Vagina (tissue), 2 donors: Measurements from ENCODE around the gene NCAPG2. TPM values are rescaled to one million over a fixed set of nuclear protein-coding genes. Genes with fewer than 3 reads are reported as not detected.
"Not testable (repeated sequence)": the region's sequence is repeated elsewhere in the genome, so short reads cannot be mapped to it uniquely, and the experiment has no call there.

Experiments used
- DNase-seq, 2 donors: peaks; one replicate each; pipeline ENCODE4 v3.0.0-alpha.2; 2017; ENCODE audit errors: extremely low spot score in 2 of 2
- H3K27ac ChIP-seq: fragments of 200-600 bp; sonication (generic); one replicate; pipeline ENCODE4 v1.5.1; 2019
- H3K27me3 ChIP-seq: fragments of 200-600 bp; sonication (generic); one replicate; pipeline ENCODE4 v1.5.1; 2019
- H3K36me3 ChIP-seq, 2 donors: fragments of 200-600 bp; sonication (generic); one replicate each; pipeline ENCODE4 v1.5.1; 2017 to 2019
- H3K4me1 ChIP-seq: fragments of 200-600 bp; sonication (generic); one replicate; pipeline ENCODE4 v1.5.1; 2019
- H3K4me3 ChIP-seq, 2 donors: fragments of 200-600 bp; sonication (generic); 1 replicate in 1 of 2; 2 replicates in 1 of 2; pipeline ENCODE4 v1.5.1; 2016 to 2019
- H3K9me3 ChIP-seq: fragments of 200-600 bp; sonication (generic); one replicate; pipeline ENCODE4 v1.5.1; 2019
- CTCF ChIP-seq, 3 experiments: fragments of 450-650 bp in 2 of 3; fragments of 200-600 bp in 1 of 3; sonication (generic) in 1 of 3; IDR thresholded peaks; one replicate each; pipeline ENCODE4 v1.5.1; 2017 to 2019; ENCODE audit warnings: antibody characterized with exemption in 3 of 3, mild to moderate bottlenecking in 2 of 3, moderate library complexity in 2 of 3
- POLR2A ChIP-seq, 2 donors: fragments of 450-650 bp; IDR thresholded peaks; one replicate each; pipeline ENCODE4 v1.6.1; 2017; ENCODE audit warnings: antibody characterized with exemption in 2 of 2, mild to moderate bottlenecking in 2 of 2, moderate library complexity in 2 of 2
- POLR2AphosphoS5 ChIP-seq, 2 donors: sonication (generic); formaldehyde crosslinking; IDR thresholded peaks; one replicate each; pipeline ENCODE4 v1.9.0; 2017; ENCODE audit warnings: antibody characterized with exemption in 2 of 2, mild to moderate bottlenecking in 2 of 2, low read depth in 1 of 2; ENCODE audit not compliant: insufficient read depth in 1 of 2
- intact Hi-C: fragments of 100-400 bp; cut with DNase I; formaldehyde crosslinking; loops from one replicate; pipeline ENCODE4 v1.15.1; 2023
- total RNA-seq: library from RNA; depleted of rRNA; stranded (reverse); fragments of >200 nt; gene quantifications from one replicate; pipeline ENCODE4 v1.2.3, GENCODE V29; 2016

NCAPG2 gene
- total RNA-seq, 1 donor from 2014 or later: 9.6 TPM

- intact Hi-C loops: loop anchor here (10.0 kb wide), 1 partner anchor 158 kb away; no protein-coding TSS in a partner anchor
- Histone ChIP-seq H3K4me3 (no peak overlapping the region), H3K27ac (no peak overlapping the region), H3K4me1 (peaks cover 14% of the 10 kb centered on the region), H3K9me3 (no peaks in the 10 kb centered on the region), H3K27me3 (no peaks in the 10 kb centered on the region), H3K36me3 (no peaks in the 10 kb centered on the region)
- no peak for DNase-seq
- no peak for TF ChIP-seq POLR2A (IDR thresholded peaks at IDR 0.05)
- no peak for TF ChIP-seq POLR2AphosphoS5 (IDR thresholded peaks at IDR 0.05; ENCODE audit: insufficient read depth in 1 of 2, low read depth in 1 of 2)
- no peak for TF ChIP-seq CTCF (IDR thresholded peaks at IDR 0.05)
These were observed 2.3 kb upstream of the NCAPG2 start for GRCh38 chr7:158706710-158707590.

GRCh38 chr7:158706273-158706704, 1.7 kb upstream of the NCAPG2 start:
- peaks cover 14% of the 10 kb centered on the region for H3K4me1 ChIP-seq
- no peaks in the 10 kb centered on the region for H3K9me3 ChIP-seq
- no peaks in the 10 kb centered on the region for H3K27me3 ChIP-seq
- intact Hi-C loops: loop anchor here (10.0 kb wide), 1 partner anchor 159 kb away; no protein-coding TSS in a partner anchor
- no peak overlapping the region for H3K27ac ChIP-seq
- no peak overlapping the region for H3K4me3 ChIP-seq
- no peaks in the 10 kb centered on the region for H3K36me3 ChIP-seq
- no peak for TF ChIP-seq POLR2AphosphoS5 (IDR thresholded peaks at IDR 0.05; ENCODE audit: insufficient read depth in 1 of 2, low read depth in 1 of 2)
- no peak for DNase-seq

- Histone ChIP-seq H3K27me3 (no peaks in the 10 kb centered on the region), H3K27ac (peak overlapping the region; percentile 82), H3K4me3 (peak overlapping the region; percentile 69 to 98), H3K36me3 (no peaks in the 10 kb centered on the region), H3K9me3 (no peaks in the 10 kb centered on the region), H3K4me1 (peaks cover 14% of the 10 kb centered on the region)
- no peak for DNase-seq
- TF ChIP-seq POLR2A (IDR thresholded peaks at IDR 0.05): no peak
- TF ChIP-seq CTCF (IDR thresholded peaks at IDR 0.05): no peak
- no peak for TF ChIP-seq POLR2AphosphoS5 (IDR thresholded peaks at IDR 0.05; ENCODE audit: insufficient read depth in 1 of 2, low read depth in 1 of 2)
- intact Hi-C loops: loop anchor here (10.0 kb wide), 1 partner anchor 159 kb away; no protein-coding TSS in a partner anchor
These were observed 738 bp upstream of the NCAPG2 start for GRCh38 chr7:158705234-158705850.

- Histone ChIP-seq H3K27ac (peak overlapping the region; percentile 82), H3K4me3 (peak overlapping the region; percentile 69 to 98), H3K4me1 (peaks cover 14% of the 10 kb centered on the region)
- H3K27me3 ChIP-seq, H3K9me3 ChIP-seq, DNase-seq, H3K36me3 ChIP-seq: not testable (repeated sequence)
- intact Hi-C loops: loop anchor here (10.0 kb wide), 1 partner anchor 161 kb away; no protein-coding TSS in a partner anchor
These were observed 703 bp downstream of the NCAPG2 start for GRCh38 chr7:158703679-158704523.

- DNase-seq: no peak
- Histone ChIP-seq H3K9me3 (no peaks in the 10 kb centered on the region), H3K27me3 (no peaks in the 10 kb centered on the region), H3K27ac (no peak overlapping the region), H3K4me1 (peaks cover 14% of the 10 kb centered on the region), H3K4me3 (no peak overlapping the region), H3K36me3 (no peaks in the 10 kb centered on the region)
- TF ChIP-seq CTCF (IDR thresholded peaks at IDR 0.05) (no peak), POLR2AphosphoS5 (IDR thresholded peaks at IDR 0.05; ENCODE audit: insufficient read depth in 1 of 2, low read depth in 1 of 2) (no peak)
- intact Hi-C loops: loop anchor here (10.0 kb wide), 1 partner anchor 162 kb away; no protein-coding TSS in a partner anchor
These were observed 1.7 kb downstream of the NCAPG2 start for GRCh38 chr7:158702944-158703343.
